Osteoblast (primary cell): ENCODE data around the gene PCDHA5. TPM values are rescaled to one million over a fixed set of nuclear protein-coding genes. Genes with fewer than 3 reads are reported as not detected.
"Not testable (repeated sequence)": the region's sequence is repeated elsewhere in the genome, so short reads cannot be mapped to it uniquely, and the experiment has no call there.

Experiments used
- DNase-seq: peaks from one replicate; pipeline ENCODE4 v3.0.0; 2011; ENCODE audit warnings: low spot score, mixed read lengths; ENCODE audit not compliant: insufficient read length; ENCODE audit errors: missing footprints
- H2AFZ ChIP-seq: 2 replicates; pipeline ENCODE4 v1.6.0; 2011; ENCODE audit warnings: mild to moderate bottlenecking, low read length
- H3K27ac ChIP-seq: 2 replicates; pipeline ENCODE4 v1.5.1; 2011; ENCODE audit warnings: mild to moderate bottlenecking, low read depth, low read length, moderate library complexity
- H3K27me3 ChIP-seq: 2 replicates; pipeline ENCODE4 v1.6.0; 2012; ENCODE audit warnings: mild to moderate bottlenecking, control low read depth, inconsistent platforms, low read length, moderate library complexity; ENCODE audit not compliant: insufficient read depth
- H3K36me3 ChIP-seq: 2 replicates; pipeline ENCODE4 v1.5.1; 2011; ENCODE audit warnings: mild to moderate bottlenecking, low read length, control low read depth, moderate library complexity; ENCODE audit not compliant: insufficient read depth
- H3K4me1 ChIP-seq: 2 replicates; pipeline ENCODE4 v1.5.1; 2011; ENCODE audit warnings: mild to moderate bottlenecking, low read length, control low read depth, moderate library complexity; ENCODE audit not compliant: insufficient read depth
- H3K4me2 ChIP-seq: 2 replicates; pipeline ENCODE4 v1.6.0; 2011; ENCODE audit warnings: mild to moderate bottlenecking, low read length; ENCODE audit not compliant: insufficient read depth
- H3K4me3 ChIP-seq: fragments of 200-600 bp; sonication (generic); 3 replicates; pipeline ENCODE4 v1.5.1; 2012; ENCODE audit warnings: mild to moderate bottlenecking, low read length, inconsistent platforms; ENCODE audit not compliant: insufficient read depth
- H3K79me2 ChIP-seq: 2 replicates; pipeline ENCODE4 v1.6.0; 2012; ENCODE audit warnings: mild to moderate bottlenecking, low read length, control low read depth, inconsistent platforms; ENCODE audit not compliant: insufficient read depth
- H3K9me3 ChIP-seq: 2 replicates; pipeline ENCODE4 v1.5.1; 2011; ENCODE audit warnings: low read depth, low read length, control low read depth
- H4K20me1 ChIP-seq: 2 replicates; pipeline ENCODE4 v1.6.0; 2012; ENCODE audit warnings: mild to moderate bottlenecking, low read length, control low read depth; ENCODE audit not compliant: insufficient read depth
- CTCF ChIP-seq: IDR thresholded peaks from 2 replicates; pipeline ENCODE4 v1.5.1; 2011; ENCODE audit warnings: mild to moderate bottlenecking, low read depth, low read length, moderate library complexity; ENCODE audit errors: extremely low read depth
- total RNA-seq: library from RNA; depleted of rRNA; stranded (reverse); fragments of >200 nt; gene quantifications from 2 replicates; pipeline ENCODE4 v1.2.3, GENCODE V29; 2012

Gene PCDHA5
- total RNA-seq, 1 donor, result under 0.01 TPM

- TF ChIP-seq CTCF, result no peak
- Histone ChIP-seq H3K4me2 (no peak overlapping the region), H3K27ac (no peak overlapping the region), H3K4me3 (peak overlapping the region; percentile 41), H3K79me2 (no peaks in the 10 kb centered on the region), H3K27me3 (no peaks in the 10 kb centered on the region), H4K20me1 (no peaks in the 10 kb centered on the region), H3K9me3 (no peaks in the 10 kb centered on the region), H2AFZ (no peak overlapping the region), H3K4me1 (no peaks in the 10 kb centered on the region), H3K36me3 (no peaks in the 10 kb centered on the region)
- no peak for DNase-seq
Observed at GRCh38 chr5:140828362-140828737, 6.9 kb downstream of the PCDHA5 start.

DNA sequence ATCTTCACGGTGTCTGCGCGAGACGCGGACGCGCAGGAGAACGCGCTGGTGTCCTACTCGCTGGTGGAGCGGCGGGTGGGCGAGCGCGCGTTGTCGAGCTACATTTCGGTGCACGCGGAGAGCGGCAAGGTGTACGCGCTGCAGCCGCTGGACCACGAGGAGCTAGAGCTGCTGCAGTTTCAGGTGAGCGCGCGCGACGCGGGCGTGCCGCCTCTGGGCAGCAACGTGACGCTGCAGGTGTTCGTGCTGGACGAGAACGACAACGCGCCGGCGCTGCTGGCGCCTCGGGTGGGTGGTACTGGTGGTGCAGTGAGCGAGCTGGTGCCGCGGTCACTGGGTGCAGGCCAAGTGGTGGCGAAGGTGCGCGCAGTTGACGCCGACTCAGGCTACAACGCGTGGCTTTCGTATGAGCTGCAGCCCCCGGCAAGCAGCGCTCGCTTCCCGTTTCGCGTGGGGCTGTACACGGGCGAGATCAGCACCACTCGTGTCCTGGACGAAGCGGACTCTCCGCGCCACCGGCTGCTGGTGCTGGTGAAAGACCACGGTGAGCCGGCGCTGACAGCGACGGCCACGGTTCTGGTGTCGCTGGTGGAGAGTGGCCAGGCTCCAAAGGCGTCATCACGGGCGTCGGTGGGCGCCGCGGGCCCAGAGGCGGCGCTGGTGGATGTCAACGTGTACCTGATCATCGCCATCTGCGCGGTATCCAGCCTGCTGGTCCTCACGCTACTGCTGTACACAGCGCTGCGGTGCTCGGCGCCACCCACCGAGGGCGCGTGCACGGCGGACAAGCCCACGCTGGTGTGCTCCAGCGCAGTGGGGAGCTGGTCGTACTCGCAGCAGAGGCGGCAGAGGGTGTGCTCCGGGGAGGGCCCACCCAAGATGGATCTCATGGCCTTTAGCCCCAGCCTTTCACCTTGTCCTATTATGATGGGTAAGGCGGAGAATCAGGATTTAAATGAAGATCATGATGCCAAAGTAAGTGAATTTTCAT, 8.4 kb downstream of the PCDHA5 start:
- H3K4me3 ChIP-seq, H2AFZ ChIP-seq, H3K36me3 ChIP-seq, H3K9me3 ChIP-seq, H3K27me3 ChIP-seq, H3K79me2 ChIP-seq, H4K20me1 ChIP-seq, H3K4me2 ChIP-seq, DNase-seq, H3K27ac ChIP-seq, H3K4me1 ChIP-seq: not testable (repeated sequence)

DNA sequence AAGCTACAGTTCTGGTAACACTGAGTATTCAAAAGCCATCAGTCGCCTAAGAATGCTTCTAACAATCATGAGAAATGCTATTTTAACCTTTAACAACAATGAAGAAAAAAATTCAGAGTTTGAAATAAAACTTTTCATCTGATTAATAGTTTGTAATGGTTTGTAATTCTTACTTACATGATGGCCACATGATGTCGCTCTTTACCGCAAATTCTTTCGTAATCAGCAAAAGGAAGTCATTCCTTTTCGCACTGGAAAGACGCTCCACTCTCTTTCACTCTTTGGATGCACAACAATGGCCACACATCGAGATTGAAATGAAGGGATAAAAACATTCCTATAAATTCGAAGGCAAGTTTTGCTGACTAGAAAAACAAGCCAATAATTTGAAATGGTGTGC, 12.6 kb downstream of the PCDHA5 start, which contains the start of gene PCDHA7:
TSS of gene PCDHA7 (plus strand) at position 277 of the 400 bp plus-strand sequence. CDS start at position 392, 115 bp downstream.
- peak within 1 kb of the TSS; percentile 46 for H3K4me3 ChIP-seq
- H3K4me2 ChIP-seq, result peak within 1 kb of the TSS; percentile 43

DNA sequence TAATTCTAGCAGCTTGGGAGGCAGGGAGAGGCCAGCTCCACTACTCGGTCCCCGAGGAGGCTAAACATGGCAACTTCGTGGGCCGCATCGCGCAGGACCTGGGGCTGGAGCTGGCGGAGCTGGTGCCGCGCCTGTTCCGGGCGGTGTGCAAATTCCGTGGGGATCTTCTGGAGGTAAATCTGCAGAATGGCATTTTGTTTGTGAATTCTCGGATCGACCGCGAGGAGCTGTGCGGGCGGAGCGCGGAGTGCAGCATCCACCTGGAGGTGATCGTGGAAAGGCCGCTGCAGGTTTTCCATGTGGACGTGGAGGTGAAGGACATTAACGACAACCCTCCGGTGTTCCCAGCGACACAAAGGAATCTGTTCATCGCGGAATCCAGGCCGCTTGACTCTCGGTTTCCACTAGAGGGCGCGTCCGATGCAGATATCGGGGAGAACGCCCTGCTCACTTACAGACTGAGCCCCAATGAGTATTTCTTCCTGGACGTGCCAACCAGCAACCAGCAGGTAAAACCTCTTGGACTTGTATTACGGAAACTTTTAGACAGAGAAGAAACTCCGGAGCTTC, 13.1 kb downstream of the PCDHA5 start:
- H3K9me3 ChIP-seq, H3K79me2 ChIP-seq, H2AFZ ChIP-seq, H4K20me1 ChIP-seq, H3K27ac ChIP-seq, H3K4me1 ChIP-seq, H3K4me2 ChIP-seq, H3K27me3 ChIP-seq, H3K36me3 ChIP-seq, DNase-seq: not testable (repeated sequence)
- peak overlapping the region; percentile 46 for H3K4me3 ChIP-seq

More for the DNA sequence above, 12.6 kb downstream of the PCDHA5 start, which contains the start of gene PCDHA7:
- DNase-seq, result no peak
- TF ChIP-seq CTCF, result peak; percentile 19
- H3K9me3 ChIP-seq, result peaks cover 2% of the 10 kb centered on the region
- H3K4me1 ChIP-seq, result no peaks in the 10 kb centered on the region
- no peaks in the 10 kb centered on the region for H3K36me3 ChIP-seq
- no peaks in the 10 kb centered on the region for H3K79me2 ChIP-seq
- H4K20me1 ChIP-seq, result no peaks in the 10 kb centered on the region
- no peak within 1 kb of the TSS for H2AFZ ChIP-seq
- no peaks in the 10 kb centered on the region for H3K27me3 ChIP-seq
- H3K27ac ChIP-seq, result no peak within 1 kb of the TSS
